ENCODE results near the gene PSMB5. TPM values are rescaled to one million over a fixed set of nuclear protein-coding genes. Genes with fewer than 3 reads are reported as not detected.

The PSMB5 gene
- total RNA-seq, 1 donor from 2014 or later, result 239 TPM

GRCh38 chr14:23033801-23034497 is 751 bp downstream of the PSMB5 start:
- peak overlapping the region; percentile 98 for H3K27ac Mint-ChIP-seq (ENCODE audit: unreplicated experiment)
- TF ChIP-seq, protein P1, sequence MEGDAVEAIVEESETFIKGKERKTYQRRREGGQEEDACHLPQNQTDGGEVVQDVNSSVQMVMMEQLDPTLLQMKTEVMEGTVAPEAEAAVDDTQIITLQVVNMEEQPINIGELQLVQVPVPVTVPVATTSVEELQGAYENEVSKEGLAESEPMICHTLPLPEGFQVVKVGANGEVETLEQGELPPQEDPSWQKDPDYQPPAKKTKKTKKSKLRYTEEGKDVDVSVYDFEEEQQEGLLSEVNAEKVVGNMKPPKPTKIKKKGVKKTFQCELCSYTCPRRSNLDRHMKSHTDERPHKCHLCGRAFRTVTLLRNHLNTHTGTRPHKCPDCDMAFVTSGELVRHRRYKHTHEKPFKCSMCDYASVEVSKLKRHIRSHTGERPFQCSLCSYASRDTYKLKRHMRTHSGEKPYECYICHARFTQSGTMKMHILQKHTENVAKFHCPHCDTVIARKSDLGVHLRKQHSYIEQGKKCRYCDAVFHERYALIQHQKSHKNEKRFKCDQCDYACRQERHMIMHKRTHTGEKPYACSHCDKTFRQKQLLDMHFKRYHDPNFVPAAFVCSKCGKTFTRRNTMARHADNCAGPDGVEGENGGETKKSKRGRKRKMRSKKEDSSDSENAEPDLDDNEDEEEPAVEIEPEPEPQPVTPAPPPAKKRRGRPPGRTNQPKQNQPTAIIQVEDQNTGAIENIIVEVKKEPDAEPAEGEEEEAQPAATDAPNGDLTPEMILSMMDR (IDR thresholded peaks at IDR 0.05; ENCODE audit: insufficient read depth, low read depth, low read length), result no peak
- no peak for TF ChIP-seq EZH2 (IDR thresholded peaks at IDR 0.05; ENCODE audit: insufficient read depth, low read length)
- FAIRE-seq, result no peak

DNA sequence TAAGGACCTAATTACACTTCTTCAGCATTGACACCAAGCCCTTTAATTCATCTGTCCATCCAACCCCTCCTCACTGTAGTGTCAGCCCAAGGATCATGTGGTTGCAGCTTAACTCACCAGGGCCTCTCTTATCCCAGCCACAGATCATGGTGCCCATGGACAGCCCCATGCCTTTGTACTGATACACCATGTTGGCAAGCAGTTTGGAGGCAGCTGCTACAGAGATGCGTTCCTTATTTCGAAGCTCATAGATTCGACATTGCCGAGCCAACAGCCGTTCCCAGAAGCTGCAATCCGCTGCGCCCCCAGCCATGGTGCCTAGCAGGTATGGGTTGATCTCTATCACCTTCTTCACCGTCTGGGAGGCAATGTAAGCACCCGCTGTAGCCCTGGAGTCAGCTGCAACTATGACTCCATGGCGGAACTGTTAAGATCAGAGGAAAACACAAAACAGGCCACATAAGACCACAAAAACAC is 1.4 kb downstream of the PSMB5 start:
- peaks cover 21% of the 10 kb centered on the region for H3K36me3 Mint-ChIP-seq (ENCODE audit: low read depth, unreplicated experiment)
- Histone ChIP-seq H3K79me2 (ENCODE audit: insufficient read depth, low read length) (peaks cover 52% of the 10 kb centered on the region), H3K9me3 (ENCODE audit: insufficient read depth, low read depth, low read length) (no peaks in the 10 kb centered on the region), H2AFZ (ENCODE audit: low read depth, low read length) (no peak overlapping the region), H3K36me3 (ENCODE audit: insufficient read depth, low read length) (peaks cover 24% of the 10 kb centered on the region), H4K20me1 (ENCODE audit: insufficient read depth, low read length) (peaks cover 22% of the 10 kb centered on the region), H3K9ac (ENCODE audit: low read length) (no peak overlapping the region), H3K27ac (ENCODE audit: low read depth, low read length) (no peak overlapping the region), H3K4me3 (ENCODE audit: insufficient read depth, low read depth, low read length) (peak overlapping the region; percentile 99), H3K27me3 (ENCODE audit: insufficient read depth, low read length) (no peaks in the 10 kb centered on the region), H3K4me1 (ENCODE audit: insufficient read depth, low read length) (peaks cover 8% of the 10 kb centered on the region), H3K4me2 (ENCODE audit: low read length) (peak overlapping the region; percentile 94)
- peak overlapping the region; percentile 98 for H3K27ac Mint-ChIP-seq (ENCODE audit: unreplicated experiment)
- H3K27me3 Mint-ChIP-seq (ENCODE audit: low read depth, unreplicated experiment), result no peaks in the 10 kb centered on the region
- H3K9me3 Mint-ChIP-seq (ENCODE audit: unreplicated experiment), result peaks cover 2% of the 10 kb centered on the region
- no peak for DNase-seq (ENCODE audit: low read depth)
- H3K4me3 Mint-ChIP-seq (ENCODE audit: unreplicated experiment), result peak overlapping the region; percentile 94
- TF ChIP-seq, protein P1 (IDR thresholded peaks at IDR 0.05; ENCODE audit: insufficient read depth, low read depth, low read length), result no peak
- no peak for TF ChIP-seq EZH2 (IDR thresholded peaks at IDR 0.05; ENCODE audit: insufficient read depth, low read length)
- peaks cover 18% of the 10 kb centered on the region for H3K4me1 Mint-ChIP-seq (ENCODE audit: low read depth, unreplicated experiment)
- no peak for FAIRE-seq

More at GRCh38 chr14:23033801-23034497, 751 bp downstream of the PSMB5 start:
- H3K4me2 ChIP-seq (ENCODE audit: low read length), result peak overlapping the region; percentile 94
- H3K4me1 ChIP-seq (ENCODE audit: insufficient read depth, low read length), result peaks cover 8% of the 10 kb centered on the region
- H3K27me3 ChIP-seq (ENCODE audit: insufficient read depth, low read length), result no peaks in the 10 kb centered on the region
- peak overlapping the region; percentile 97 for H2AFZ ChIP-seq (ENCODE audit: low read depth, low read length)
- Mint-ChIP-seq H3K36me3 (ENCODE audit: low read depth, unreplicated experiment) (peaks cover 21% of the 10 kb centered on the region), H3K4me3 (ENCODE audit: unreplicated experiment) (peak overlapping the region; percentile 94), H3K4me1 (ENCODE audit: low read depth, unreplicated experiment) (peaks cover 18% of the 10 kb centered on the region), H3K9me3 (ENCODE audit: unreplicated experiment) (peaks cover 2% of the 10 kb centered on the region), H3K27me3 (ENCODE audit: low read depth, unreplicated experiment) (no peaks in the 10 kb centered on the region)
- H3K4me3 ChIP-seq (ENCODE audit: insufficient read depth, low read depth, low read length), result peak overlapping the region; percentile 99
- H3K9me3 ChIP-seq (ENCODE audit: insufficient read depth, low read depth, low read length), result no peaks in the 10 kb centered on the region
- peak overlapping the region; percentile 98 for H3K27ac ChIP-seq (ENCODE audit: low read depth, low read length)
- peak overlapping the region; percentile 98 for H3K9ac ChIP-seq (ENCODE audit: low read length)
- peaks cover 17% of the 10 kb centered on the region for H4K20me1 ChIP-seq (ENCODE audit: insufficient read depth, low read length)
- no peak for DNase-seq (ENCODE audit: low read depth)
- peaks cover 46% of the 10 kb centered on the region for H3K79me2 ChIP-seq (ENCODE audit: insufficient read depth, low read length)
- peaks cover 21% of the 10 kb centered on the region for H3K36me3 ChIP-seq (ENCODE audit: insufficient read depth, low read length)

DNA sequence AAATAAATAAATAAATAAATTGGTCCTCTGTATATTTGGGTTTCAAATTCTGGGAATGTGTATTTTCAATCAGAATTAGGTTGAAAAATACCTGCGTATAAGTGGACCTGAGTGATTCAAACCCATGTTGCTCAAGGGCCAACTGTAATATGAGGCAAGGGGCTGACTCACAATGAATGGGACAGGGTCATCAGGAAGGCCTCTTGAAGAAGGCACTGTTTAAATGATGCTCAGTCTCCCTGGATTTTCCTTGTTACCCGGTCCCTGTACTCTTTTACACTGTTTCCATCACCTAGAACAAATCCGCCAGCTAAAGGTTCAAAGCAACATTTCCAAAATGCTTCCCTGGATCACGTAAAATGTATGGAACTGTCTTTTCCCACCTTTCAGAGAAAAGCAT is 3.8 kb downstream of the PSMB5 start:
- FAIRE-seq (no peak), DNase-seq (ENCODE audit: low read depth) (no peak)
- Mint-ChIP-seq H3K4me3 (ENCODE audit: unreplicated experiment) (no peak overlapping the region), H3K4me1 (ENCODE audit: low read depth, unreplicated experiment) (peaks cover 23% of the 10 kb centered on the region), H3K9me3 (ENCODE audit: unreplicated experiment) (peaks cover 2% of the 10 kb centered on the region), H3K27me3 (ENCODE audit: low read depth, unreplicated experiment) (no peaks in the 10 kb centered on the region), H3K36me3 (ENCODE audit: low read depth, unreplicated experiment) (peaks cover 26% of the 10 kb centered on the region), H3K27ac (ENCODE audit: unreplicated experiment) (no peak overlapping the region)
- H3K27me3 ChIP-seq (ENCODE audit: insufficient read depth, low read length), result no peaks in the 10 kb centered on the region
- no peak overlapping the region for H3K27ac ChIP-seq (ENCODE audit: low read depth, low read length)
- H4K20me1 ChIP-seq (ENCODE audit: insufficient read depth, low read length), result peaks cover 35% of the 10 kb centered on the region
- peaks cover 11% of the 10 kb centered on the region for H3K4me1 ChIP-seq (ENCODE audit: insufficient read depth, low read length)
- no peak overlapping the region for H3K4me2 ChIP-seq (ENCODE audit: low read length)
- H3K9ac ChIP-seq (ENCODE audit: low read length), result no peak overlapping the region
- H2AFZ ChIP-seq (ENCODE audit: low read depth, low read length), result no peak overlapping the region
- no peaks in the 10 kb centered on the region for H3K9me3 ChIP-seq (ENCODE audit: insufficient read depth, low read depth, low read length)
- H3K36me3 ChIP-seq (ENCODE audit: insufficient read depth, low read length), result peaks cover 31% of the 10 kb centered on the region
- no peak for TF ChIP-seq EZH2 (IDR thresholded peaks at IDR 0.05; ENCODE audit: insufficient read depth, low read length)
- TF ChIP-seq, protein P1 (IDR thresholded peaks at IDR 0.05; ENCODE audit: insufficient read depth, low read depth, low read length), result no peak
- peaks cover 55% of the 10 kb centered on the region for H3K79me2 ChIP-seq (ENCODE audit: insufficient read depth, low read length)
- H3K4me3 ChIP-seq (ENCODE audit: insufficient read depth, low read depth, low read length), result no peak overlapping the region
